ENCODE measurements around the gene GGCX.
"Not testable (repeated sequence)": the region's sequence is repeated elsewhere in the genome, so short reads cannot be mapped to it uniquely, and the experiment has no call there.

GGCX gene

GRCh38 chr2:85577386-85578242 lies 16.3 kb upstream of the GGCX start, which contains the start of gene VAMP8:
VAMP8 (plus strand) TSS chr2:85577586; CDS start chr2:85577647, 61 bp downstream.
- DNase-seq (ENCODE audit: extremely low spot score), result peak; percentile 80
- ChIA-PET CTCF (interaction anchor here (0.9 to 2.6 kb wide), 9 partner anchors 10 to 156 kb away, joined by 3 to 9 read pairs (median 4); no protein-coding TSS in a partner anchor), POLR2A (interaction anchor here (0.8 to 1.1 kb wide), 2 partner anchors 23 to 38 kb away, joined by 3 to 12 read pairs; partner anchors contain the start of gene MAT2A)
- TF ChIP-seq CTCF (IDR thresholded peaks at IDR 0.05; ENCODE audit: control extremely low read depth, extremely low read depth, low read depth, missing control alignments), result no peak

- POLR2A ChIA-PET, result interaction anchor here (0.8 kb wide), 1 partner anchor 23 kb away, joined by 3 read pairs; no protein-coding TSS in a partner anchor
- DNase-seq (ENCODE audit: extremely low spot score), result no peak
- CTCF ChIA-PET, result interaction anchor here (1.1 to 2.6 kb wide), 3 partner anchors 11 to 52 kb away, joined by 3 to 9 read pairs (median 3); no protein-coding TSS in a partner anchor
- TF ChIP-seq CTCF (IDR thresholded peaks at IDR 0.05; ENCODE audit: control extremely low read depth, extremely low read depth, low read depth, missing control alignments), result no peak
Observed at GRCh38 chr2:85577063-85577385, 15.7 kb upstream of the GGCX start.

- DNase-seq (ENCODE audit: extremely low spot score), result no peak
- POLR2A ChIA-PET, result interaction anchor here (0.6 kb wide), 2 partner anchors 19 to 22 kb away, joined by 3 read pairs; no protein-coding TSS in a partner anchor
- CTCF ChIA-PET, result interaction anchor here (2.6 kb wide), 1 partner anchor 10 kb away, joined by 9 read pairs; no protein-coding TSS in a partner anchor
- TF ChIP-seq CTCF (IDR thresholded peaks at IDR 0.05; ENCODE audit: control extremely low read depth, extremely low read depth, low read depth, missing control alignments), result no peak
Observed at GRCh38 chr2:85575739-85576138, 14.4 kb upstream of the GGCX start.

GRCh38 chr2:85566265-85566664 lies 5.0 kb upstream of the GGCX start:
- DNase-seq (ENCODE audit: extremely low spot score), result no peak
- POLR2A ChIA-PET, result interaction anchor here (1.4 kb wide), 1 partner anchor 28 kb away, joined by 3 read pairs; no protein-coding TSS in a partner anchor
- CTCF ChIA-PET, result interaction anchor here (1.4 to 2.9 kb wide), 3 partner anchors 11 to 21 kb away, joined by 5 to 9 read pairs (median 6); partner anchors contain the start of gene VAMP8
- no peak for TF ChIP-seq CTCF (IDR thresholded peaks at IDR 0.05; ENCODE audit: control extremely low read depth, extremely low read depth, low read depth, missing control alignments)

- TF ChIP-seq CTCF (IDR thresholded peaks at IDR 0.05; ENCODE audit: control extremely low read depth, extremely low read depth, low read depth, missing control alignments), result no peak
- peak; percentile 47 for DNase-seq (ENCODE audit: extremely low spot score)
- ChIA-PET POLR2A (no interaction called here), CTCF (interaction anchor here (6.2 kb wide), 1 partner anchor 14 kb away, joined by 55 read pairs; no protein-coding TSS in a partner anchor)
Observed at GRCh38 chr2:85564144-85564563, 2.9 kb upstream of the GGCX start.

- ChIA-PET CTCF (interaction anchor here (1.0 to 6.2 kb wide), 4 partner anchors 11 to 140 kb away, joined by 3 to 55 read pairs (median 4); partner anchors contain the start of gene TMEM150A), POLR2A (interaction anchor here (0.6 to 2.6 kb wide), 6 partner anchors 9 to 891 kb away, joined by 3 to 17 read pairs (median 8); partner anchors contain the start of genes MAT2A and RNF181)
- peak; percentile 20 for DNase-seq (ENCODE audit: extremely low spot score)
- no peak for TF ChIP-seq CTCF (IDR thresholded peaks at IDR 0.05; ENCODE audit: control extremely low read depth, extremely low read depth, low read depth, missing control alignments)
Observed at GRCh38 chr2:85560812-85561279, 447 bp downstream of the GGCX start.

- CTCF ChIA-PET, result interaction anchor here (1.0 to 6.2 kb wide), 4 partner anchors 10 to 140 kb away, joined by 3 to 55 read pairs (median 4); partner anchors contain the start of gene TMEM150A
- POLR2A ChIA-PET, result interaction anchor here (1.3 to 2.6 kb wide), 4 partner anchors 8 to 22 kb away, joined by 8 to 17 read pairs (median 10); partner anchors contain the start of gene MAT2A
Observed at GRCh38 chr2:85560403-85560726, 928 bp downstream of the GGCX start.

More at GRCh38 chr2:85560403-85560726, 928 bp downstream of the GGCX start:
- not testable (repeated sequence) for DNase-seq (ENCODE audit: extremely low spot score)

Data from GM10248 (cell line).